Measurements from ENCODE around the gene MEN1.

MEN1 gene

DNA sequence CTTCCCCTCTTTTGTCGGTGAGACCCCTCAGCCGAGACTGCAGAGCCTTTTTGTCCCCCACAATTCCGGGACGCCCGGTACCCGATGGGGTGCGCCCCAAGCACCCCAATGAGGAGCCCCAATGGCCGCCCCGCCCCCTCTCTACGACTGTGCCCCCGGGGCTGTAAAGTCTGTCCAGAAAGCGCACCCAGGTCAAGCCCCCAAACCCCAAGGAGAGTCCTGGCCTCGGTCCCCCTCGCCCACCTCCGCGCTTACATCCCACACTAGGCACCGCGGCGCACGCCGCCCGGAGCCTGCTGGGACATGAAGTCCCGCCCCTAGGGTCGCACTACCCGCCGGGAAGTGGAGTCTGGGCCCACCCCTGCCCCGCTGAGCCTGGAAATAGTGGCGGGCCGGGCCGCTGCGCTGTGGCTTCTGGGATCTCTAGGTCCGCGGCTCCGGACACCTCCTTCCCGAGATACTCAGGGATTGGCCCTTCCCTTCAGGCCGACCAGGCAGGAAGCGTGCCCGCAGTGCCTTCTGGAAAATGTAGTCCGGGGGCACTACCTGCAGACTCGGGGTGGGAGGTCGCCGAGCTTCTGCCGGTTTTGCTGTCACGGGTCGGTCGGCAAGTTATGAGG lies at the start of gene MEN1:
MEN1 (minus strand) TSS at position 281 of the 620 bp plus-strand sequence. CDS start 442 bp downstream, outside the sequence.
- Mint-ChIP-seq H3K36me3 (peaks cover 27% of the 10 kb centered on the region), H3K4me3 (peak within 1 kb of the TSS; percentile 98), H3K27me3 (no peaks in the 10 kb centered on the region), H3K4me1 (peaks cover 48% of the 10 kb centered on the region), H3K9me3 (no peaks in the 10 kb centered on the region), H3K27ac (peak within 1 kb of the TSS; percentile 89)
- ATAC-seq: peak; percentile 90

DNA sequence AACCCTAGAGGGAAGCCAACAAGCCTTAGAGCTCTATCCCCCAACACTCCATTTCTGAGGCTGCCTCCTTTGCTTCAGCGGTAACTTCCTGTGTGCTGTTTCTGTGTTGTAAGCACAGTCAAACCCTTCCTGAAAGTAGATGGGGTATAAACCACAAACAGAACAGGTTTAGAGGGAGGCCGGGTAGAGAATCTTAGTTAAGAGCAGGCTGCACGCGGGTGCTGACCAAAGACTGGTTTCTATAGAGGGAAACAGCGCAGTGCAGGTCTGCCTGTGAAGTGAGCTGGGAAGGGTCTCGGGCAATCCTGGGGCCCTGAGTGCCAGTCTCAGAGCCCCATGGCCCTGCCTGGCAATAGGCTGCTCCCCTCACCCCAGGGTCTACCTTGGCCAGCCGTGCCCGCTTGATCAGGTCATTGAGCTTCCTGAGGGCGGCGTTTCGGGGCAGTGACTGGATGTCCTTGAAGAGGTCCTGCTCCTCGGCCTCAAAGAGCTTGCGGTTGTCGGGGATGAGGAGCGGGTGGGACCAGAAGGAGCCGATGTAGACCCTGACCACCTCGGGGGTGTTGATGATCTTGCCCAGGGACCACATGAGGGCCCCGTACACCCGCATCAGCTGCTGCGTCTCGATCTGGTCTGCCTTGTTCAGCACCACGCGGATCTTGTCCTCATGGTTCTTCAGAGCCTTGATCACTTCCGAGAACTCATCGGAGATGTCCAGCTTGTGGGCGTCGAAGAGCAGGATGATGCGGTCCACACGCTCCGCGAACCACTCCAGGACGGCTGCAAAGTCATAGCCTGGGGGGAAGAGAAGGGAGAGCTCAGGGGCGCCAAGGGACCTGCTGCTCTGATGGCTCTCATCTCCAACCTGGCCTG lies 49.4 kb upstream of the MEN1 start:
- Mint-ChIP-seq H3K4me1 (peaks cover 87% of the 10 kb centered on the region), H3K9me3 (no peaks in the 10 kb centered on the region), H3K27me3 (no peaks in the 10 kb centered on the region), H3K4me3 (peak overlapping the region; percentile 74), H3K36me3 (peaks cover 47% of the 10 kb centered on the region), H3K27ac (peak overlapping the region; percentile 91)
- ATAC-seq: peak; percentile 93

GRCh38 chr11:64858467-64859263 lies 48.3 kb upstream of the MEN1 start:
- peak overlapping the region; percentile 74 for H3K4me3 Mint-ChIP-seq
- H3K27me3 Mint-ChIP-seq: no peaks in the 10 kb centered on the region
- H3K4me1 Mint-ChIP-seq: peaks cover 87% of the 10 kb centered on the region
- H3K27ac Mint-ChIP-seq: peak overlapping the region; percentile 91
- H3K36me3 Mint-ChIP-seq: peaks cover 55% of the 10 kb centered on the region
- no peaks in the 10 kb centered on the region for H3K9me3 Mint-ChIP-seq
- ATAC-seq: peak; percentile 70

DNA sequence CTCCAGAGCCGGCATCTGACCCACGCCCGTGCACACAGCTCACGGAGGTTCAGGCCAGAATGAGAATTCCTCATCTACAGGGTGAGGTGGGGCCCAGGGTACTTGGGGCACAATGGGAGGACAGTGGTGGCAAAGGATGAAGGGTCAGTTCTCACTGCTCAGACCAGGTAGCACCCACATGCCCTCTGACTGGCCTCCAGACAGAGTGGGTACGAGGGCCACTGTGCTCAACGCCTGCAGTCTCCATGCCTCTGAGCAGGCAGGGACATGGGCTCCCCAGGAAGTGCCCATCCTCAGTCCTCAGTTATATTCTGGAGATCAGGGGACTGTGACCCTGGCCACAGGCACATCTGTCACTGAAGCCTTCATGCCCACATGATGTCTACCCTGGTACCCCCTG lies 47.1 kb upstream of the MEN1 start:
- ATAC-seq: no peak
- peaks cover 87% of the 10 kb centered on the region for H3K4me1 Mint-ChIP-seq
- peaks cover 64% of the 10 kb centered on the region for H3K36me3 Mint-ChIP-seq
- no peaks in the 10 kb centered on the region for H3K27me3 Mint-ChIP-seq
- H3K4me3 Mint-ChIP-seq: peak overlapping the region; percentile 29
- H3K9me3 Mint-ChIP-seq: no peaks in the 10 kb centered on the region
- H3K27ac Mint-ChIP-seq: peak overlapping the region; percentile 91

DNA sequence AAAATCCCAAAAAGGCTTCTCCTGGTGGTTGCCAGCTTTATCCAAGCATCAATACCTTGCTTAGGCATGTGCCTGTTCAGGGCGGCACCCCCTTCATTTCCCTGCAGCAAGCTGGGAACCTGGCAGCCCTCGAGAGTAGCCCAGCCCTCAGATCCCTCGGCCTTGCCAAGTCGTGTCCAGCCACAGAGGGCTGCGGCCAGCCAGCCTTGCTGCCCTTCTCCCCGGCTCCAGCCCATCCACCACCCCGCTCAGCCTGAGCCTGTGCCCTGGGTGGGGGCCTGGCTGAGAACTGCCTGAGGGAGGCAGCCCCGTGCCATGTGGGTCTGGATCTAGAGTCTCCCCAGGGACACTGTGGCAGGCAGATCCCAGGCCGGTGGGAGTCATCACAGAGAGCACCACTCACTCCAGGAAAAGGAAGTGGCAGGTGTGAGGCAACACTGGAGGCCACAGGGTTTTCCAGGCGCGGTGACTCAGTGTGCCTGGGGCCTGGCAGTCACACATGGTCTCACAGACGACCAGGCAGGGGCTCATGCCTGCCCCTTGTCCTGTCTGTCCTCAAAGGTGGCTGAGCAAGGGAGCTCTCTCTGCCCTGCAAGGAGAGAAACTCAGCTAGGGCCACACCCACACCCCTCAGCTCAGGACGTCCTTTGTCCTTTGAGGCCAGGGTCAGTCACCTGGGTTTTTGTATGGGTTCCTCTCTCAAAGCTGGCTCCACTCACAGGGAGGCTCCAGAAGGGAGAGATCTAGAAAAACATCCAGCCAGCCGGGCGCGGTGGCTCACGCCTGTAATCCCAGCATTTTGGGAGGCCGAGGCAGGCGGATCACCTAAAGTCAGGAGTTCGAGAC lies 46.3 kb upstream of the MEN1 start:
- Mint-ChIP-seq H3K4me1 (peaks cover 88% of the 10 kb centered on the region), H3K27me3 (no peaks in the 10 kb centered on the region), H3K27ac (peak overlapping the region; percentile 91), H3K36me3 (peaks cover 66% of the 10 kb centered on the region), H3K9me3 (no peaks in the 10 kb centered on the region), H3K4me3 (peak overlapping the region; percentile 22)
- ATAC-seq: peak; percentile 1

DNA sequence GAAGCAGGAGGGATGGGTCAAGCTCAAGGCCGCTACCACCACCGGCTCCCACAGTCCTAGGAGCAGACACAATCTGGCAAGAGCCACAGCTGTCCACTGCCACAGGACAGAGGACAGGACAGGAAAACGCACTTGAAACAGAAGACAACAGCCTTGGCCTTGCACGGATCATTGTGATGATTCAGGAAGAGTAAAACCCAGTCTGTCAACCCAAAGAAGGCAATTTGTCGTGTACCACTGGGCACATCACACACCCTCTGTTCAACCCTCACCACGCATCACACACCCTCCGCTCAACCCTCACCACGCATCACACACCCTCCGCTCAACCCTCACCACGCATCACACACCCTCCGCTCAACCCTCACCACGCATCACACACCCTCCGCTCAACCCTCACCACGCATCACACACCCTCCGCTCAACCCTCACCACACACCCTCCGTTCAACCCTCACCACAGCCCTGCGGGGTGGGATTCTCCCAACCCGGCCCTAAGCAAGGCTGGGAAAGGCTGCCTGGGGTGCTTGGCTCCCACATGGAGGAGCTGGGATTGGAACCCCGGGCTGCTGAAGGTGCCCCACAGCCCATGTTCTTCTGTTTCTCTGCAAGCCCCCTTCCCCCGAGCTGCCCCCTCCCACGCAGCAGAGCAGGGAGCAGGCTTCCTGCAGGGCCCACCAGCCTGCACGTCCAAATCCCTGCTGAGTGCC lies 45.4 kb upstream of the MEN1 start:
- ATAC-seq: no peak
- Mint-ChIP-seq H3K4me3 (peak overlapping the region; percentile 57), H3K27ac (peak overlapping the region; percentile 91), H3K9me3 (no peaks in the 10 kb centered on the region), H3K36me3 (peaks cover 66% of the 10 kb centered on the region), H3K4me1 (peaks cover 90% of the 10 kb centered on the region), H3K27me3 (no peaks in the 10 kb centered on the region)

DNA sequence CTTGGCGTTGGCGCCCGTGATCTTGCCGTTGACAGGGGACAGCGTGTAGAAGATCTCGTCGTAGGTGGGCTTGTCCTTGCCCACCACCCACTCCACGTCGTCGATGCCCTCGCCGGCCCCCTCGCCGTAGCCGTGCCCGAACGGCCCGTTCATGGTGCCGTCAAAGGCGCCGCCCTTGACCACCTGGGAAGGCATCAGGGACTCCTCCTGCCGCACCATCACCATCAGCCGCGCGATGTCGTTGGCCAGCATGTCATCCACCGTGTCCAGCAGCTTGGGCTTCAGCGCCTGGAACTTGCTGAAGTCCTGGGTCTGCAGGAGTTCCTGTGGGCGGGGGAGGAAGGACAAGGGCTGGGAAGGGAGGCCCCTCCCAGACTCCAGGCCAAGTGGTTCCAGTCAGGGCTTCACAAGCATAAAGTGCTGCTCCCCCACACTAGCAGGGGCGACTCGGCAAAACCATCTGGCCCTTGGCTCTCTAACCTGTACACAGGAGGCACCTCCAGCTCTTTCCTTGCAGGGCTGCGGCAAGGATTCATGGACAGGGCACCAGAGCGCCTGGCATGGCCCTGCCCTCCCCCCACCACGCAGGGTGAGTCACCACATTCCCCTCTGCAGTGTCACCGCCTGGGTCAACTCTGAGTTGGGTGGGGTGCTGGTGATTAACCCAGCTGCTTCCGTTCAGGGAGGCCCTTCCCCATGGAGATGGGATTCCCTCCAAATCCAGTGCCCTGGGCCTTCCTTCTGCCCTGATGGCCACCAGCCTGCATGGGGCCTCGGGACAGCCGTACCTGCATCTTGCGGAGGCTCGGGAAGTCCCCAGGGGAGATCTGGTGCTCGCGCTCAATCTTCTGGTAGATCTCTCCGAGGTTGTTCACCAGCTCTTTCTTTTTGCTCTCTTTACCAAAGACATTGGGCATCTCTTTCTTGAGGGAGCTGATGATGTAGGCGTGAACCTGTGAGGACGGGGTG lies 44.5 kb upstream of the MEN1 start:
- Mint-ChIP-seq H3K9me3 (no peaks in the 10 kb centered on the region), H3K36me3 (peaks cover 60% of the 10 kb centered on the region), H3K27me3 (no peaks in the 10 kb centered on the region), H3K27ac (peak overlapping the region; percentile 91), H3K4me3 (peak overlapping the region; percentile 57), H3K4me1 (peaks cover 89% of the 10 kb centered on the region)
- ATAC-seq: no peak

GRCh38 chr11:64854157-64854533 lies 43.8 kb upstream of the MEN1 start:
- Mint-ChIP-seq H3K36me3 (peaks cover 56% of the 10 kb centered on the region), H3K27ac (peak overlapping the region; percentile 91), H3K4me3 (peak overlapping the region; percentile 43), H3K9me3 (no peaks in the 10 kb centered on the region), H3K4me1 (peaks cover 89% of the 10 kb centered on the region), H3K27me3 (no peaks in the 10 kb centered on the region)
- ATAC-seq: no peak

GRCh38 chr11:64853709-64854108 lies 43.4 kb upstream of the MEN1 start:
- H3K27me3 Mint-ChIP-seq: no peaks in the 10 kb centered on the region
- H3K4me1 Mint-ChIP-seq: peaks cover 89% of the 10 kb centered on the region
- peaks cover 52% of the 10 kb centered on the region for H3K36me3 Mint-ChIP-seq
- H3K9me3 Mint-ChIP-seq: no peaks in the 10 kb centered on the region
- peak overlapping the region; percentile 91 for H3K27ac Mint-ChIP-seq
- H3K4me3 Mint-ChIP-seq: peak overlapping the region; percentile 76
- ATAC-seq: no peak

GRCh38 chr11:64852804-64853509 lies 42.6 kb upstream of the MEN1 start:
- no peaks in the 10 kb centered on the region for H3K27me3 Mint-ChIP-seq
- peak overlapping the region; percentile 91 for H3K27ac Mint-ChIP-seq
- H3K9me3 Mint-ChIP-seq: no peaks in the 10 kb centered on the region
- peaks cover 92% of the 10 kb centered on the region for H3K4me1 Mint-ChIP-seq
- H3K36me3 Mint-ChIP-seq: peaks cover 48% of the 10 kb centered on the region
- ATAC-seq: no peak
- H3K4me3 Mint-ChIP-seq: peak overlapping the region; percentile 76

DNA sequence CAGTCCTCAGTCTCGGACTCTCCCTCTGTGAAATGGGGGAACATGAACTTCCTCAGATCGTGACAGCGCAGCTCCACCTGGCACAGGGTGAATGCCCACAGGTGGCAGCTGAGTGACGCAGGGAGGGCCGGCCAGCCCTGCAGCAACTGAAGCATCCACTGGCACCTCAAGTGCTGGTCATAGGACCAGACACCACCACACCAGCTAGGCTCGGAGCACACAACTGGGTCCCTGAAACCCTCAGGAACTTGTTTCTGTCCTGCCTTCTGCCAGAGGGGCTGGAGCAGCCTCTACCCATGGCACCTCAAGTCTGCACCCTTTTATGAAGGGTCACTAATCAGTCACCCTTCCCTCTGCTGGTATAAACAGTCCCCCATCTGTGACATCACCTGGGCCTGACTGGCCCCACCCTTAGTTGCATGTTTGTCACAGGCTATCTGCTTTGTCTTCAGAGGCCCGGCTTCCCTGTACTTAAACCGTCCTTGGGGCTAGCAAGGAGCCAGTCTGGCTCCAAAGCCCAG lies 41.5 kb upstream of the MEN1 start:
- Mint-ChIP-seq H3K27me3 (no peaks in the 10 kb centered on the region), H3K27ac (peak overlapping the region; percentile 91), H3K4me1 (peaks cover 95% of the 10 kb centered on the region), H3K4me3 (peak overlapping the region; percentile 76), H3K36me3 (peaks cover 44% of the 10 kb centered on the region), H3K9me3 (no peaks in the 10 kb centered on the region)
- ATAC-seq: peak; percentile 67

- no peaks in the 10 kb centered on the region for H3K9me3 Mint-ChIP-seq
These were observed 40.7 kb upstream of the MEN1 start for GRCh38 chr11:64850979-64851567.

More at GRCh38 chr11:64850979-64851567, 40.7 kb upstream of the MEN1 start:
- peak overlapping the region; percentile 76 for H3K4me3 Mint-ChIP-seq
- H3K36me3 Mint-ChIP-seq: peaks cover 36% of the 10 kb centered on the region
- H3K27me3 Mint-ChIP-seq: no peaks in the 10 kb centered on the region
- ATAC-seq: peak; percentile 85
- H3K27ac Mint-ChIP-seq: peak overlapping the region; percentile 91
- H3K4me1 Mint-ChIP-seq: peaks cover 88% of the 10 kb centered on the region

All from stimulated activated memory B cell treated with anti-CD40 and anti-IgM and Interleukin-4, amounts not matched to agents 10 μg/mL and 1 μg/mL and 100 μg/mL, for 72 hours (primary cell).